T-helper 1 cell (primary cell): ENCODE data around the gene KIF3A.

Source experiments
- DNase-seq, 5 donors: peaks; one replicate each; pipeline ENCODE4 v3.0.0-alpha.2; 2012 to 2020
- total RNA-seq, 4 donors: gene quantifications; one replicate each; lab custom pipeline; 2026; lab: John Stamatoyannopoulos, UW

Gene KIF3A
- total RNA-seq = 19.1 to 28.4 (median 25.9) reads per million in 4 donors

DNA sequence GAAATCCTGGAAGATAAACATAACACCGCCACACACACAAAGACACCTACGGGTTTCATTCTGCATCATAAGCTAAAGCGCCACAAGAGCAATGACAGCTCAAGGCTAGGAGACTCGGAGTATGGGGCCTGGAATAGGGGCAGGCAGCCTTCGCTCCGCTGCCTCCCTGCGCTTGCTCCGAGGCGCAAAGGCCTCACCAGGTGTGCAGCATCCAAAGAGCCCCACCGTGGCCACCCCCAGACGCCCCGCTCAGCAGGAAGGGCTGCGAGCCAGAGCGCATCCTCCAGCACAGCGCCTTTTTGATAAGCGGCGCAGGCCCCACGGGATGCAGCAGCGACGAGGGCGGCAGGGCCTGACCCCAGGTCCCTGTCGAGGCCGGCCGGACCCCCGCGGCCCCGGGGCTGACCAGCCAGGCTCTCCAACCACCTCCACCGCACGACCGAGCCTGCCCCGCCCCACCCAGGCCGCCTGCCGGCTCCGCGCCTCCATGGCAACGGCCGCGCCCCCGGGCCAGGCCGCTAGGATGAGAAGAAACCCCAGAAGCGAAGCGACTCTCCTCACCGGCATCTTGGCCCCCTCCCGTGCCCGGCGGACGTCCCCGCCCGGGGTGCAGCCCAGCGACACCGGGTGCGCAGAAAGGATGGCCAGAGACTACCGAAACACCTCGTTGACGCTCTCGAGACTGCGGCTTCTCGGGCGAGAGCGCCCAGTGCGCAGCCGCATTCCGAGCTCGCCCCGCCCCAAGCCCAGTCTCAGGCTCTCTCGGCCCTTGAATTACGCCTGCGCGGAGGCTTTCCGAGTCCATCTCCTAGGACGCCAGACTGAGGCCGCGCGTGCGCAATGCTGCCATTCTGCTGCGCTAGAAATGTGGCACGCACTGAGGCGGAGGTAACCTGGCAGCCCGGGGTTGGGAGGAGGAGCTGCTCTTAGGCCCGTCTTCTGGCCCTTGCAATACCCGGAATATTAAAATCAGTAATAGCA lies at the start of gene KIF3A:
KIF3A (minus strand) TSS at position 694 of the 981 bp plus-strand sequence; CDS start at position 567, 127 bp downstream.
- peak; percentile 97 to 98 (median 98) for DNase-seq

DNA sequence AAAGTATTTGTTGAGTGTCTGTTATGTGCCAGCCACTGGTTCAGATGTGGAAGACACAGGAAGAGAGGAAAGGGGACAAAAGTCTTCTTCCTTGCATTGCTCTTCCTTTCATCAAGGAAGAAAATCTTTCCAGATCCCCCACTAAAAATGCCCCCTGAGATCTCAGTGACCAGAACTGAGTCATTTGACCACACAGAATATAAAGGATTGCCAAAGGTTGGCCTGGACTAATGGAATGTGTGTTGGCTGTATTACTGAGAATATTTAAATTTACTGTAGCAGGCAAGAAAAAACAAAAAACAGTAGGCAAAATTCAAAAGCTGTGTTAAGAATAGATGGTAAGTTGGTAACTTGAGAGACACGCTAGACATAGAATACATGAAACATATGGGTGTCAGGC lies 49.7 kb upstream of the KIF3A start:
- DNase-seq = no peak

DNA sequence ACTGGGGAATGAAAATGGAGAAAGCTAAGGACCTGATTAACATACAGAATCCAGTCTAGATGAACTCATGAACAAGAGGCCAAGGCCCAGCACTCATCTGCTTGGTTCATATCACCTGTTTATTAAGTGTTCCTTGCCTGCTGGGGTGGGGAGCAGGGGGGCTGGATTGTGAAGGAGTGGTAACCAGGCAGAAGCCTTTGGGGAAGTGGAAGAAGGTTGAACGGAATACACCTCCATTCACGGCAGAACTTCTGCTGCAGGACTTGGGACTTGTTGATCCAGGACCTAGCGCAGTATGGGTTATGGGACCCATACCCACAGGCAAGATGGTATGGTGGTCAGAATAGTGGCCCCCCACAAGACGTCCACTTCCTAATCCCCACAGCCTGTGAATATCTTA lies 48.5 kb upstream of the KIF3A start:
- no peak for DNase-seq

DNA sequence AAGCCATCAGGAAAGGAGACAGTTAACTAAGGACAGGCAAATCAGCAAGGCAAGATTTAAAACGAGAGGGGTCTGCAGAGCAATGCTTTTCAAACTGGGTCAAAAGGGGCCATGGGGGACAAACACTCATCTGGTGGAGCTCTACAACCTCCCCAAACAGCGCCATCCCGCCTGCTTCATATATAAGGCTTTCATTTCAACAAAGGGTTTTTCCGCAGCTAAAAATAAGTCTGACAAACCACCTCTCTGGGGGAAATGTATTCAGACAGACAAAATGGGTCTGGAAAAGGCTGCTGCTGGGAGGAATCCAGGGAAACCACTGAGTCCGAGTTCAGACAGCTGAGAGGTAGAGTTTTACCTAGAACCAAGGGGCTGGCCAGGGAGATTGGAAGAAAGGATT lies 48.0 kb upstream of the KIF3A start:
- DNase-seq = no peak

DNA sequence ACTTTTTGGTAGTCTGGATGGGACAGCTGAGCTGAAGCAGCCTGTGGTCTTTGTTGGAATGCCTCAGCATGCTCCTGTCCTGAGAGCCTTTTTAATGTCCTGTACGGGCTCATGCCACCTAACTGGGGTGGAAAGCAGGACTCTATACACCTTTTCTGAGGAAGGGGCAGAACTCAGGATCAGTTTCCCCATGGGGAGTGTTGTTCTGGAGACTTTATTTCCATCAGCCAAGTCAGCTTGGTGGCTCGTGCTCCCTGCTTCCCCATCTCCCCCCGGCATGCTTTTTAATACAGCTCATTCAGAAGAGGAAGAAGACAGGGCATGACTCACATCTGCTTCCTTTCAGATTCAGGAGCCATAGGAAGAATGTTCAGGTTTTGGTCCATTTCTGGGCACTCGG lies 44.8 kb upstream of the KIF3A start:
- DNase-seq = no peak

DNA sequence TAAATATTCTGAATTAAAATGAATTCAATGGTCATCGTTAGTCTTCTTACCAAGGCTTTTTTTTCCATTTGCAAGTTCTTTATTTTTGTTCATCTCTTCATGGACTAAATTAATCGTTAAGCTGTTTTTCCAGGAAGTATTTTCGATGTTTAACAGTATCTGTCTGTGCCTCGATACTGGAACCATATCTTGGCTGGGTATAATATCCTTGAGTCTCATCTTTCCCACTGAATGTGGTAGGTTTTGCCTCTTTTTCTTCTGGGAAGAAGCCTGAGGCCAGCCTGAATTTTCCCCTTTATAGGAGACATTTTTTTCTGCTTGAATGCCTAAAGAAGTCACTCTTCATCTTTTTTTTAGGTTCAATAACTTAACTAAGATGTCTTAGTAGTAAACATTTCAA lies 43.7 kb upstream of the KIF3A start:
- DNase-seq = no peak

DNA sequence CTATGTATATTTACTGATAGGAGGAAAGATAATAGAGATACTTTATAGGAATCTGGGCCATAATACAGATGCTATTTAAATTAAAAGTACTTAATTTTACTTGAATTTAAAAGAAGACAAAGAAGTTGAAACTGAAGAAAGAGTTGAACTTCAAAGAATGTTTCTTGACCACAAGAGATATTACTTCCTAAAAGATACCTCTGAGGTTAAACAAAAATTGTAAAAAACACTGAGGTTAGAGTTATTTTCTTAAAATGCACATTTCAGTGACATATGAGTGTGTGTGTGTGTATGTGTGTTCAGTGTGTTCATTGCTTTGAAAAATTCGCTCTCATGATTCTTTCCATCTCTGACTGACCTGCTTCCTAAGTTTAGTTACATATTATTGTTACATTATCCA lies 43.2 kb upstream of the KIF3A start:
- no peak for DNase-seq

DNA sequence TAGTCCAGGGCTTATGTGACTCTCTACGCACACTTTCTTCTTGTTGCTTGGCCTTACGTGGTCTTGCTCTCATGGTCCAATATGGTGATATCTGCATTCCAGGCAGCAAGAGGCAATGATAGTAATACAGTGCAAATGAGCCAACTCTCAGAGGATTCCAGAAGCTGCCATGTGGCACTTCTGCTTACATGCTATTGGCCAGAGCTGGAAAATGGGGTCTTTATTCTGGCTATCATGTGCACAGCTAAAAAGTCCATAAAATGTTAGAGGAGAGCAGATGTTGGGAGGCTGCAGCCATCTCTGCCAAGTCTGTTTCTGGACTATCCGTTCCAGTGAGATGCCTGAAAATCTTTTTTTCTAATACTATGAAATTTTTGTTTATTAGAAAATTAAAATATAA lies 42.6 kb upstream of the KIF3A start:
- DNase-seq = no peak

DNA sequence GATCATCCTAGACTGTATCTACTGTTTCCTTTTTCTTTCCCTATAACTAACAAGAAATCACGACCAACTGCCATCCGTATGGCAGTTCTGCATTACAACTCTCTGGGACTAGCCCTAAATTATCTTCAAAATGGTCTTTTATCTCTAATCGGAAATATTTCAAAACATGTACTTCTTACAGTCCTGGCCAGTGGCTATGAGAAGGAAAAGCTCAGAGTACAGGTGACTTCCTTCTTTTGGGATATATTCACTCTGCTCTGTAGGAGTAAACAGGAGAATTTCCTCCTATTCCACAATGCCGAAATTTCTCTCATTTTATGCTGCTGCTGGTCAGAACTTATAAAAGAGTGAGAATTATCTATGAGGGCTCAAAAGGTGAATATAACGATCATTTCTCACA lies 41.5 kb upstream of the KIF3A start:
- DNase-seq = no peak

DNA sequence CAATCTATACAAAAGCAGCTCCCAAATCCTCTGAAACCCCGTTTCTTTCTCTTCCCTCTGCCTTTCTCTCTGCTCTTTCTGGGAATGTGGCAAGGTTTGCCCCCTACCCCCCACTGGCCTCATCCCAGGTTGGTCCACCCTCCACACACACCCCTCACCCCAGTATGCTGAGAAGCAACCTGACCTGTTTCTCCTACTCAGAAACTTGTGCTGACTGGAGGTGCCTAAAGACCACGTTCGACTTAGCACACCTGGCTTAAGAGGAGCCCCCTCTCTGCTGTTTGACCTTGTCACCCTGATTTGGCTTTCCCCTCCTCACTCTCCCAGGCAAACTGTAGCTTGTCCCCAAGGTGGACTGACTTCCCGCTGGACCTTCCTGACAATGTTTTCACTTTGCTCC lies 40.8 kb upstream of the KIF3A start:
- DNase-seq = no peak

DNA sequence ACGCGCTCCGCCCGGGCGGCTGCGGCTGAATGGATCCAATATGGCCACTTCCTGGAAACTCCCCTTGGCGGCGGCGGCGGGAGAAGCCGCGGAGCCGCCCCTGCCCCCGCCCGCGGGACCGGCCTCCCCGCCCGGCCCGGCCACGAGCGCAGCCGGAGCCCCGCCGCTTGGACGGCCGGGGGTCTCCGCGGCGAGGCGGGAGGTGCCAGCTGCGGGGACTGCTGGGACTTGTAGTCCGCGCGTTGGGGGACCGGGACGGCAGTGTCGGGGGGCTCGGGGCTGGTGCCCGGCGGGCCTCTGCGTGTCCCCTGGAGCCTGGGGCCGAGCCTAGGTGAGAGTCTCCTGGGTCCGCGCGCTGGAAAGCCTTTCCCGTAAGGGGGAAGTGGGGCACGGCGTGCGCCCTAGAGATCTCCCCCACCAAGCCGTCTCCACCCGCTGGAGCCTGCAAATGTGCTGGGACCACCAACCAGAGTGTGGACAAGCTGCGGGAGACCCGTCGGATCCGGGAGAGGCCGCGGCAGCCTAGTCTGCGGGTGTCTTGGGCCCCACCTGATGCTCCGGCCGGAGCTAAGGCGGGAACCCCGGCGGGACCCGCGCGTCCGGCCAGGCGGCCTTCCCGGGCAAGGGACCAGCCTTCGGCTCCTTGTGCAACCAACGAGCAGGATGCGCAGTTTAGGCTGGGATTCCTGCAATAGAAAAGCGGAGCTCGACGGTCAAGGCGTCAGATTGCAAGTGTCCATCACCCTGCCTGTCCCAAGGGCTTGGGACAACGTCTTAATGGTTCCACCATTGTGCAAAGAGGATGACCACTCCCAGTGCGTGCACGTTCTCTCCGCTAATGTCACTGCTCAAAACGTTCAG lies 40.1 kb upstream of the KIF3A start, which contains the start of gene SEPTIN8:
SEPTIN8 (minus strand) TSS at position 31 of the 861 bp plus-strand sequence. CDS start 102 bp downstream, outside the sequence.
- peak; percentile 18 to 44 (median 23) for DNase-seq

DNA sequence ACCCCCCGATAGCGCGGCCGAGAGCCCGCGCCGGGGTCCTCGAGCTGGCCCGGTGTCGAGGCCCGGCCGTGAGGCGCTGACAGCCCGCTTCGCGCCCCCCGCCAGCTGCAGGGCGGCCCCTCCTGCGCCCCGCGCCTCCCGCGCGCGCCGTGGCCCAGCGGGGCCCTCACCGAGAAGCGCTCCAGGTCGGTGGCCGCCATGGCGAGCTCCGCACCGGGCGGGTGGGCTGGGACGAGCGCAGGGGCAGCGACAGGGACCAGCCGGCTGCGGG lies 39.5 kb upstream of the KIF3A start:
- no peak for DNase-seq

DNA sequence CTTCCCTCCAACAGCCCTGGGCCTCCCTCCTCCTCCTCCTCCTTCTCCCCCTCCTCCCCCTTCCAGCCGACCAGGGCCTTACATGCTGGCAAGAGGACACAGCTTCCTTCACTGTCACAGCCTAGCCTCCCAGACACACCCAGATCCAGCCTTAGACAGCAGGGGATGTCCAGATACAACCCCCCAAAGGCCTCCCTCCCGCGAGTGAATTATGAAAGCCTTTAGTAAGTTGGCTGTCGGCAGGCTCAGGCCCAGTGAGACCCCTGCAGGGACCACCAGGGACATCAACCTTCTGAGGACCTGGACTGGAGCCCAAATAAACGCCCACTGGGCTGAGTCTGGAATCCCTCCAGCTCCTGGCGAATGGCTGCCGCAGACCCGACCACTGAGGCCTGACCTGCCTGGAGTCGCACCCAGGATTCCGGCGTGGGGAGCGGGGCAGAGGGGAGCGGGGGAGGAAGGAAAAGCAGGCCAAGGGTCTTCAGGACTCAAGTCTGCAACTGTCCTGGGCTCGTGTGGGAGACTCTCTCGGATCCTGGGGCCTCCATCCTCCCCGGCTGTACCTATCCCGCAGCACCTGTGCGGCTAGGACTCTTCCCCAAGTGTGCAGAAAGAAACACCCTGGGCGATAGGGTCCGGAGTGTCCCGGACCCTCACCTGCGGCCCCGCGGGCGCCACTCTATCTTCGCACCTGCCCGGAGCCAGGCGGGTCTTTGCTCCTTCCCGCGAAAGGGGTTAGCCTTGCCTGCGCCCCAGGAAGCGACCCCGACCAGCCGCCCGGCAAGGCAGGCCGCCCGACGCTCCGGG lies 39.0 kb upstream of the KIF3A start:
- no peak for DNase-seq

DNA sequence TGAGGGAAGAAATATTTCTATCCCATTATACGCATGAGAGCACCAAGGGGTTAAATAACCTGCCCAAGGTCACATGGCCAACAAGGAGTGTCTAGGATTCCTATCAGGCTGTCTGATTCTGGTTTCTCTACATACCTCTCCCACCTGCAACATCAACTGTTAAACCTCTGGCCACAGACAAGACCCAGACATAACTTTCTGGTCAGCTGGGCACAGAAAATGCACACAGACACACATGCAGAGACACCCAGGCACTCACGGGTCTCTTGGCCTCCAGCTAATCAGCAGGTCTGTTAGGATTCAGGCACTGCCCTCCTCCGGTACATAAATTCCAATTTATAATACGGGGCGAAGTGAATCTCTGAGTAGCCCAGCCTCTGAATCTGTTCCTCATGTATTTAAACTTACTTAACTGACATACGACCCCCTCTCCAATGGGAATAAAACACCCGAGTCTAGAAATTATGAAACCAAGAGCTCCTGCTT lies 38.2 kb upstream of the KIF3A start:
- DNase-seq = no peak

DNA sequence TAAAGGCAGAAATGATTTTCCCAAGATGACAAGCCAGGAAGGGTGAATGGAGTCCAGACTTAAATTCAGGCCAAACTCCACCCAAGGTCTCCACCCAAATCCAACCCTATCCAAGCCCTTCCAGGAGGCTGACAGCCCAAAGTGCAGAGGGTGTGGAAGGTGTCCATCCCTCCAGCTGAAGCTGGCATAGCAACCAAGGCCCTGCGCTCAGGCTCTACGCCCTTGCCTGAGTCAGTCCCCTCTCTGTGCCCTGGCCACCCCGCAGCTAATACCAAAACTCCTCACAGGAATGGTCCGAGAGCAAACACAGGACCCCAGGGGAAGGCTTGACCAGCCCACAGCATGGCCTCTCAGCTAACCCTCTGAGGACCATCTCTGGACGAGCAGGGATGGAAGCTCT lies 37.5 kb upstream of the KIF3A start:
- no peak for DNase-seq

DNA sequence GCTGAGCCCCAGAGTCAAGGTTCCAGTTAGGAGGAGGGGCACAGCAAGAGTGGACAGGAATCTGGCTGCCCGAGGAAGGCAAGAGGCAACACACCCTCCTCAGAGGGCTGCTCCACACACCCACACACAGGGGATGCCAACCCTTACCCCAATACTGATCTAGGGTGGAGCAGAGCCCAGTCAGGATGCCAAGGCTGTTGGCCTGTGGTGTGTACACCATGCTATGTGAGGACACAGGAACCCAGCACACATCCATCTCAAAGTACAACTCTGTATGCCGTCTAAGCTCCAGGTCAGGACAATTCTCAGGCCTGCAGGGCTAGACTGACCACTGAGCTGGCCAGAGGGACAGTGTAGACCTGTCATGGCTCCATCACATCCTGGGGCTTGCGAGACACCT lies 37.1 kb upstream of the KIF3A start:
- DNase-seq = no peak

DNA sequence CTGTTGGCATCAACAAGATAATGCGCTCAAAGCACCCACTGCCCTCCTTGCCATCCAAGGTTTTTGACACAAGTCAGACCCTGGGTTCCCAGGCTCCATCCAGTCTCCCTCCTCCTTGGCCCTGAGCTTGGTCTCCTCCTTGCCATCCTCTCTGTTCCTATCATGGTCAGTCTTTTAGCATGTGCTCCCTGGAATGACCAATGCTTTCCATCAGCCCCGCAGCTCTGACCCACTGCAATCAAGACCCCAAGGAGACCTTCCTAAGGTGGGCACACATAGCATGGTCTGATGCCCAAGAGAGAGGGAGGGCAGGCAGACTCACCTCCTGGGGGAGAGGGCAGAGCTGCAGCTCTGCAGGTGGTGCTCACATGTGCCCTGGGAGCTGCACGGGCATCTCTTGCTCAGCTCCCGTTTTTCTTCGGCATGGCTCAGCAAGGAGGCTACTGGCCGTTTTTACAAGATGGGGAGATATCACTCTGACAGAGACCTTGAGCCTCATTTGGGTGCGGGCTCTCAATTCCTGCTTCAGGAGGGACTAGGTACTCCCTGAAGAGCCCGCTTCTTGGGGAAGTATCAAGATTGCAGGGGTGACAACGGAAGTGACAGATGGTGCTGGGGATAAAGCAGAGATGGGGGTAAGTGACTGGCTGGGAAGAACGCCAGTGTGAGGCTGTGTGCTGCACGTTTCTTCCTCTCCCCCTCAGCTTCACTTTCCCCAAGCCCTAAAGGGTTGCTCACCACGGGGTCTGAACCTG lies 36.4 kb upstream of the KIF3A start:
- DNase-seq = no peak

DNA sequence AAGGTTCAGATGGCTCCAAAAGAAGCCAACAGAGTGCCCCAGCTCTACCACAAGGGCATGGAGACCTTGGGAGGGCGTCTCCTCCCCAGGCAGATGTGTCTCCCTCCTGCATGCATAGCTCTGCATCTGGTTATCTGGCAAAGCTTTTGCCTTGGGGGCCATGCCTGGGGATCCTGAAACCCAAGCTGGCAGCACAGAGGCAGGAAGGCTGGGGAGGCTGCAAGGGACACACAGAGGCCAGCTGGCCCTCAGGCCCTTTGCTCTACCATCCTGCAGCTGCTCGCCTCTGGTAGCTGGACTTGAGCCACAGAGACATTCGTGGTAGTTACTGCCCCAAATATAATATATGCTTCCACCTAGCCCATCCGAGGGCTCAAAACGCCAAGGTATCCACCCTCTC lies 35.8 kb upstream of the KIF3A start:
- no peak for DNase-seq

DNA sequence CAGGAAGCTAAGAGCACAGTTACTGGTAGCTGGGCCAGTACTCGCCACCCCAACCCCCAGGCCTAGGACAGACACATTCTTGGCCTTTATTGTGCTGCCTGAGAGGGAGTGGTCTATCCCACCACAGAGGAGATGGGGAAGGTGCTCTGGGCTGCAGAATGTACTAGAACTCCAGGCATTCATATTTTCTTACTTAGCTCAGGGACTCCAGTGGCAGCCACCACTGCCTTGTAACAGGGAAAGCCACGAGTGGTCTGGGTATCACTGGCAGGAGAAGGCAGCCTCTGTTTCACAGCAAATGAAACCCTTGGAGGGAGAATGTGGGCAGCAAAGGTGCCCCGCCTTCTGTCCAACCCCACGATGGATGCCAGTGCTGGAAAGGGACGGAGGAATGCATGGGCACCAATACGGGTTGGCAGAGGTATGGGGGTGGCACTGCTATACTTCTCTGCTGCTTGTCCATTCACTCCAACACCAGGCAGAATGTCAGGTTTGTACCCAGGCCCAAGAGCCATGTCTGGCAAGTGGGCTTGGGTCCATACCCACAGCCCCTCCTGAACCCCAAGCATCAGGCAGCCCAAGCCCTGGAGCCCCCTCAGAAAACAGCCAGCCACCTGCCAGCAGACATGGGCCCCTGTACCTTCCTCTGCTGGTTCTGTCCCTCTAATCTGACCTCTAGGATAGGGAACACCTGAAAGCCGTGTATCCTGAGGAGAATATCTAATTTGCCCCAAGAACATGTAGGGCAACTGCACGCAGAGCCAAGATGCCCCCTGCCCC lies 35.1 kb upstream of the KIF3A start:
- no peak for DNase-seq

DNA sequence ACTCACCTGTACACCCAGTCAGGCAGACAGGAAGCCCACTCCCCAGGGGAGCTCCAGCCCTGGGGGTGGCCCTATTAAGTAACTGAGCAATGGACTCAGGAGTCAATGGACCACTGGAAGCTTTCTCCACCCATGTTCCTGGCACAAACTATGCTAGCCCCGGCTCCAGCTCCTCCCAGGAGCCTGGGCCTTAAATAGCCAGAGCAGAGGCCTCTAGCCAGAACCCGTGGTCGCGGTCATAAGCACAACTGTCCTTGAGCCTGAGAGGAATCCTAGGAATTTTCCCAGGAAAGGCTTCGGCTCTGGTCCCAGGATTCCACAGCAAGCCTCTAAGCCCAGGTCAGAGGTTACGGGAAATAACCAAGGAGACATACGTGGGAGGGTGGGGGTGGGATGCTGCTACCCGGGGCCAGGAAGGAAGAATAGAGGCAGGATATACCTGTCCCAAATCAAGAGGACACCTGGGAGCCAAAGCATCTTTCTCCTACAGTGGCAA lies 34.2 kb upstream of the KIF3A start:
- no peak for DNase-seq
